SK-N-SH treated with all-trans-retinoic acid at 6 μM for 48 hours (cell line): Measurements from ENCODE around the gene POM121L2.

Experiments
- ATAC-seq: fragments of 200-7000 bp; cut with Tn5 transposase; 3 replicates; pipeline ENCODE4 v1.9.1; 2020; ENCODE audit warnings: mild to moderate bottlenecking, moderate library complexity
- ARNTL ChIP-seq: fragments of 450-650 bp; formaldehyde crosslinking; IDR thresholded peaks from 2 replicates; pipeline ENCODE4 v1.5.0; 2020; ENCODE audit warnings: low read depth, mild to moderate bottlenecking, moderate library complexity, borderline replicate concordance
- BACH2 ChIP-seq: fragments of 250-450 bp; sonication (Bioruptor Pico); IDR thresholded peaks from 2 replicates; pipeline ENCODE4 v1.9.0; 2021; ENCODE audit warnings: mild to moderate bottlenecking, borderline replicate concordance
- CREB5 ChIP-seq: fragments of 250-450 bp; sonication (Bioruptor Pico); IDR thresholded peaks from 2 replicates; pipeline ENCODE4 v1.5.1; 2020; ENCODE audit warnings: low read depth, mild to moderate bottlenecking, moderate library complexity
- CSDC2 ChIP-seq: fragments of 250-450 bp; sonication (Bioruptor Pico); IDR thresholded peaks from 2 replicates; pipeline ENCODE4 v1.5.0; 2020; ENCODE audit warnings: mild to moderate bottlenecking, moderate library complexity
- CSRNP3 ChIP-seq: fragments of 250-450 bp; sonication (Bioruptor Pico); IDR thresholded peaks from 2 replicates; pipeline ENCODE4 v1.5.1; 2021; ENCODE audit warnings: mild to moderate bottlenecking, moderate library complexity
- ESRRG ChIP-seq: fragments of 250-450 bp; sonication (Bioruptor Pico); IDR thresholded peaks from 2 replicates; pipeline ENCODE4 v1.6.1; 2021; ENCODE audit warnings: mild to moderate bottlenecking
- GLIS3 ChIP-seq: fragments of 250-450 bp; sonication (Bioruptor Pico); IDR thresholded peaks from 2 replicates; pipeline ENCODE4 v1.5.0; 2020; ENCODE audit warnings: mild to moderate bottlenecking, moderate library complexity
- ISL1 ChIP-seq: fragments of 250-450 bp; sonication (Bioruptor Pico); IDR thresholded peaks from 2 replicates; pipeline ENCODE4 v2.1.2; 2022; ENCODE audit warnings: mild to moderate bottlenecking, moderate library complexity
- OSR1 ChIP-seq: fragments of 250-450 bp; sonication (Bioruptor Pico); IDR thresholded peaks from 2 replicates; pipeline ENCODE4 v1.8.0; 2022; ENCODE audit warnings: moderate library complexity, mild to moderate bottlenecking, inconsistent platforms
- PATZ1 ChIP-seq: fragments of 250-450 bp; sonication (Bioruptor Pico); IDR thresholded peaks from 2 replicates; pipeline ENCODE4 v1.8.0; 2020; ENCODE audit warnings: mild to moderate bottlenecking, moderate library complexity, borderline replicate concordance
- POU6F1 ChIP-seq: fragments of 250-450 bp; sonication (Bioruptor Pico); IDR thresholded peaks from 2 replicates; pipeline ENCODE4 v1.8.0; 2021; ENCODE audit warnings: low read depth, mild to moderate bottlenecking, moderate library complexity, borderline replicate concordance
- PPARA ChIP-seq: fragments of 250-450 bp; sonication (Bioruptor Pico); IDR thresholded peaks from 2 replicates; pipeline ENCODE4 v1.5.0; 2020; ENCODE audit warnings: mild to moderate bottlenecking, borderline replicate concordance
- RARB ChIP-seq: fragments of 250-450 bp; sonication (Bioruptor Pico); IDR thresholded peaks from 2 replicates; pipeline ENCODE4 v1.8.0; 2021; ENCODE audit warnings: mild to moderate bottlenecking, moderate library complexity
- TCF4 ChIP-seq: fragments of 250-450 bp; sonication (Bioruptor Pico); IDR thresholded peaks from 2 replicates; pipeline ENCODE4 v1.8.0; 2021; ENCODE audit warnings: mild to moderate bottlenecking, moderate library complexity, borderline replicate concordance
- TOX ChIP-seq: fragments of 250-450 bp; sonication (Bioruptor Pico); IDR thresholded peaks from 2 replicates; pipeline ENCODE4 v1.8.0; 2021; ENCODE audit warnings: mild to moderate bottlenecking, moderate library complexity, borderline replicate concordance
- TSHZ2 ChIP-seq: fragments of 250-450 bp; sonication (Bioruptor Pico); IDR thresholded peaks from 2 replicates; pipeline ENCODE4 v1.5.0; 2020; ENCODE audit warnings: mild to moderate bottlenecking, moderate library complexity
- ZFP3 ChIP-seq: fragments of 250-450 bp; sonication (Bioruptor Pico); IDR thresholded peaks from 2 replicates; pipeline ENCODE4 v1.5.0; 2020; ENCODE audit warnings: mild to moderate bottlenecking, moderate library complexity
- ZNF565 ChIP-seq: fragments of 450-650 bp; formaldehyde crosslinking; conservative IDR thresholded peaks from 2 replicates; pipeline ENCODE4 v1.5.0; 2020; ENCODE audit warnings: low read depth, mild to moderate bottlenecking, moderate library complexity
- ZNF70 ChIP-seq: fragments of 450-650 bp; formaldehyde crosslinking; IDR thresholded peaks from 2 replicates; pipeline ENCODE4 v1.5.0; 2020; ENCODE audit warnings: mild to moderate bottlenecking, moderate library complexity
- ZNF8 ChIP-seq: fragments of 450-650 bp; formaldehyde crosslinking; IDR thresholded peaks from 2 replicates; pipeline ENCODE4 v1.5.0; 2020; ENCODE audit warnings: mild to moderate bottlenecking, moderate library complexity

The POM121L2 gene

GRCh38 chr6:27332692-27333641 is 20.9 kb upstream of the POM121L2 start:
- no peak for TF ChIP-seq RARB
- ATAC-seq = peak; percentile 89

- no peak for TF ChIP-seq CREB5 (CRISPR knock-in tag)
- TF ChIP-seq PATZ1 (CRISPR knock-in tag) = no peak
- TF ChIP-seq ZNF8 (CRISPR knock-in tag) = no peak
- TF ChIP-seq ZNF70 (CRISPR knock-in tag) = no peak
- TF ChIP-seq ESRRG = no peak
- no peak for TF ChIP-seq OSR1 (CRISPR knock-in tag)
- no peak for TF ChIP-seq ISL1 (CRISPR knock-in tag)
- TF ChIP-seq CSDC2 (CRISPR knock-in tag) = no peak
- no peak for TF ChIP-seq TOX (CRISPR knock-in tag)
- no peak for TF ChIP-seq RARB
- TF ChIP-seq ZFP3 (CRISPR knock-in tag) = no peak
- no peak for TF ChIP-seq CSRNP3 (CRISPR knock-in tag)
- TF ChIP-seq ARNTL (CRISPR knock-in tag) = no peak
- TF ChIP-seq TSHZ2 (CRISPR knock-in tag) = no peak
- TF ChIP-seq PPARA (CRISPR knock-in tag) = no peak
- TF ChIP-seq GLIS3 (CRISPR knock-in tag) = no peak
- TF ChIP-seq ZNF565 (CRISPR knock-in tag) = no peak
- ATAC-seq = no peak
Measured at GRCh38 chr6:27327023-27327738, 15.1 kb upstream of the POM121L2 start.

- no peak for ATAC-seq
- TF ChIP-seq ZNF8 (CRISPR knock-in tag) (no peak), TSHZ2 (CRISPR knock-in tag) (no peak), ZNF70 (CRISPR knock-in tag) (no peak), TCF4 (no peak), BACH2 (CRISPR knock-in tag) (no peak), CSDC2 (CRISPR knock-in tag) (no peak), CREB5 (CRISPR knock-in tag) (no peak), POU6F1 (CRISPR knock-in tag) (no peak), RARB (no peak), CSRNP3 (CRISPR knock-in tag) (no peak), ISL1 (CRISPR knock-in tag) (no peak)
Measured at GRCh38 chr6:27321901-27322300, 9.8 kb upstream of the POM121L2 start.
